ENCODE data around the gene NCKAP5.
A peak's percentile ranks its signal among the peaks of the same experiment; 100 is the strongest.
"Not testable (repeated sequence)": the region's sequence is repeated elsewhere in the genome, so short reads cannot be mapped to it uniquely, and the experiment has no call there.

Gene NCKAP5

GRCh38 chr2:132811148-132811915 lies 756.9 kb downstream of the NCKAP5 start:
- no peak overlapping the region for H2AK5ac ChIP-seq (ENCODE audit: low read depth, low read length)
- no peak overlapping the region for H2BK12ac ChIP-seq (ENCODE audit: low read length)
- H3K79me1 ChIP-seq (ENCODE audit: low read depth, low read length): no peaks in the 10 kb centered on the region
- H3K4me2 ChIP-seq (ENCODE audit: insufficient read depth, low read length, poor library complexity, severe bottlenecking): no peak overlapping the region
- H3K4ac ChIP-seq (ENCODE audit: low read length): no peak overlapping the region
- H3K27ac ChIP-seq (replicated peaks; ENCODE audit: low read length): no peak overlapping the region
- no peak overlapping the region for H3K18ac ChIP-seq (ENCODE audit: low read length)
- H3K27me3 ChIP-seq (ENCODE audit: control insufficient read depth in 3 of 3, insufficient read depth in 3 of 3, low read depth in 1 of 3, low read length in 3 of 3): no peaks in the 10 kb centered on the region
- H3K4me1 ChIP-seq (ENCODE audit: control insufficient read depth in 2 of 2, insufficient read depth in 1 of 2, low read depth in 1 of 2, low read length in 2 of 2): no peaks in the 10 kb centered on the region
- H3K14ac ChIP-seq (ENCODE audit: low read length): no peak overlapping the region
- no peak overlapping the region for H4K91ac ChIP-seq (ENCODE audit: low read depth, low read length, poor library complexity)
- peaks cover 0 to 59% of the 10 kb centered on the region in 2 donors for H3K36me3 ChIP-seq (replicated peaks in 1 of 2; ENCODE audit: control insufficient read depth in 2 of 2, insufficient read depth in 2 of 2, low read length in 2 of 2)
- no peak overlapping the region for H2AFZ ChIP-seq (ENCODE audit: low read length)
- no peak overlapping the region for H2BK5ac ChIP-seq (ENCODE audit: low read length)
- no peak overlapping the region for H3K9ac ChIP-seq (ENCODE audit: low read depth, low read length, poor library complexity)
- H3K23ac ChIP-seq (ENCODE audit: low read depth, low read length, poor library complexity): no peak overlapping the region
- DNase-seq (ENCODE audit: low spot score): no peak
- peaks cover 0 to 52% of the 10 kb centered on the region in 2 donors for H3K9me3 ChIP-seq (replicated peaks in 1 of 2; ENCODE audit: control insufficient read depth in 2 of 2, insufficient read depth in 1 of 2, low read depth in 1 of 2, low read length in 2 of 2)
- no peak overlapping the region for H4K8ac ChIP-seq (ENCODE audit: low read depth, low read length)
- H2BK15ac ChIP-seq (ENCODE audit: low read length): no peak overlapping the region
- no CpG with 5 or more reads among the region's 9 CpGs for WGBS, 2 donors (ENCODE audit: extremely low coverage in 2 of 2, insufficient read length in 2 of 2, insufficient replicate concordance in 1 of 2)
- no peak overlapping the region for H2BK120ac ChIP-seq (ENCODE audit: low read depth, low read length)
- H3K4me3 ChIP-seq (ENCODE audit: low read length in 2 of 2): no peak overlapping the region

GRCh38 chr2:132809962-132810361 lies 758.3 kb downstream of the NCKAP5 start:
- H2BK5ac ChIP-seq (ENCODE audit: low read length); H3K4me3 ChIP-seq (ENCODE audit: low read length in 2 of 2); H3K79me1 ChIP-seq (ENCODE audit: low read depth, low read length); H3K27ac ChIP-seq (replicated peaks; ENCODE audit: low read length); H3K23ac ChIP-seq (ENCODE audit: low read depth, low read length, poor library complexity); H2BK12ac ChIP-seq (ENCODE audit: low read length); H3K14ac ChIP-seq (ENCODE audit: low read length); H4K8ac ChIP-seq (ENCODE audit: low read depth, low read length); H2AK5ac ChIP-seq (ENCODE audit: low read depth, low read length); DNase-seq (ENCODE audit: low spot score); H3K4me2 ChIP-seq (ENCODE audit: insufficient read depth, low read length, poor library complexity, severe bottlenecking); H4K91ac ChIP-seq (ENCODE audit: low read depth, low read length, poor library complexity); H2BK15ac ChIP-seq (ENCODE audit: low read length); H2BK120ac ChIP-seq (ENCODE audit: low read depth, low read length); H2AFZ ChIP-seq (ENCODE audit: low read length); H3K4me1 ChIP-seq (ENCODE audit: control insufficient read depth in 2 of 2, insufficient read depth in 1 of 2, low read depth in 1 of 2, low read length in 2 of 2); H3K4ac ChIP-seq (ENCODE audit: low read length); H3K9ac ChIP-seq (ENCODE audit: low read depth, low read length, poor library complexity); H3K18ac ChIP-seq (ENCODE audit: low read length); H3K27me3 ChIP-seq (ENCODE audit: control insufficient read depth in 3 of 3, insufficient read depth in 3 of 3, low read depth in 1 of 3, low read length in 3 of 3): not testable (repeated sequence)
- Histone ChIP-seq H3K9me3 (replicated peaks in 1 of 2; ENCODE audit: control insufficient read depth in 2 of 2, insufficient read depth in 1 of 2, low read depth in 1 of 2, low read length in 2 of 2) (peaks cover 0 to 50% of the 10 kb centered on the region in 2 donors), H3K36me3 (replicated peaks in 1 of 2; ENCODE audit: control insufficient read depth in 2 of 2, insufficient read depth in 2 of 2, low read length in 2 of 2) (peaks cover 0 to 50% of the 10 kb centered on the region in 2 donors)
- WGBS, 2 donors (ENCODE audit: extremely low coverage in 2 of 2, insufficient read length in 2 of 2, insufficient replicate concordance in 1 of 2): no CpG with 5 or more reads among the region's 1 CpG

- Histone ChIP-seq H3K18ac (ENCODE audit: low read length) (no peak overlapping the region), H3K4ac (ENCODE audit: low read length) (no peak overlapping the region), H3K4me1 (ENCODE audit: control insufficient read depth in 2 of 2, insufficient read depth in 1 of 2, low read depth in 1 of 2, low read length in 2 of 2) (peaks cover 0 to 3% of the 10 kb centered on the region in 2 donors), H3K9ac (ENCODE audit: low read depth, low read length, poor library complexity) (no peak overlapping the region), H3K9me3 (replicated peaks in 1 of 2; ENCODE audit: control insufficient read depth in 2 of 2, insufficient read depth in 1 of 2, low read depth in 1 of 2, low read length in 2 of 2) (peaks cover 0 to 14% of the 10 kb centered on the region in 2 donors), H2BK120ac (ENCODE audit: low read depth, low read length) (no peak overlapping the region), H3K23ac (ENCODE audit: low read depth, low read length, poor library complexity) (no peak overlapping the region), H3K14ac (ENCODE audit: low read length) (no peak overlapping the region), H3K36me3 (replicated peaks in 1 of 2; ENCODE audit: control insufficient read depth in 2 of 2, insufficient read depth in 2 of 2, low read length in 2 of 2) (no peaks in the 10 kb centered on the region), H3K4me2 (ENCODE audit: insufficient read depth, low read length, poor library complexity, severe bottlenecking) (peak overlapping the region; percentile 18), H2BK15ac (ENCODE audit: low read length) (no peak overlapping the region), H2BK12ac (ENCODE audit: low read length) (no peak overlapping the region), H4K91ac (ENCODE audit: low read depth, low read length, poor library complexity) (no peak overlapping the region), H4K8ac (ENCODE audit: low read depth, low read length) (no peak overlapping the region), H3K27me3 (ENCODE audit: control insufficient read depth in 3 of 3, insufficient read depth in 3 of 3, low read depth in 1 of 3, low read length in 3 of 3) (no peaks in the 10 kb centered on the region), H2AK5ac (ENCODE audit: low read depth, low read length) (no peak overlapping the region), H3K79me1 (ENCODE audit: low read depth, low read length) (no peaks in the 10 kb centered on the region), H3K4me3 (ENCODE audit: low read length in 2 of 2) (no peak overlapping the region), H3K27ac (replicated peaks; ENCODE audit: low read length) (no peak overlapping the region), H2BK5ac (ENCODE audit: low read length) (no peak overlapping the region), H2AFZ (ENCODE audit: low read length) (no peak overlapping the region)
- no peak for DNase-seq (ENCODE audit: low spot score)
- WGBS, 2 donors (ENCODE audit: extremely low coverage in 2 of 2, insufficient read length in 2 of 2, insufficient replicate concordance in 1 of 2): no CpG with 5 or more reads among the region's 4 CpGs
These were observed 764.2 kb downstream of the NCKAP5 start for GRCh38 chr2:132804051-132804450.

- Histone ChIP-seq H3K36me3 (replicated peaks in 1 of 2; ENCODE audit: control insufficient read depth in 2 of 2, insufficient read depth in 2 of 2, low read length in 2 of 2) (peaks cover 0 to 28% of the 10 kb centered on the region in 2 donors), H3K18ac (ENCODE audit: low read length) (no peak overlapping the region), H2AFZ (ENCODE audit: low read length) (no peak overlapping the region), H3K79me1 (ENCODE audit: low read depth, low read length) (no peaks in the 10 kb centered on the region), H3K23ac (ENCODE audit: low read depth, low read length, poor library complexity) (no peak overlapping the region), H2BK120ac (ENCODE audit: low read depth, low read length) (no peak overlapping the region), H4K91ac (ENCODE audit: low read depth, low read length, poor library complexity) (no peak overlapping the region), H4K8ac (ENCODE audit: low read depth, low read length) (no peak overlapping the region), H3K4me3 (ENCODE audit: low read length in 2 of 2) (no peak overlapping the region), H3K9me3 (replicated peaks in 1 of 2; ENCODE audit: control insufficient read depth in 2 of 2, insufficient read depth in 1 of 2, low read depth in 1 of 2, low read length in 2 of 2) (no peaks in the 10 kb centered on the region), H2AK5ac (ENCODE audit: low read depth, low read length) (no peak overlapping the region), H3K4me2 (ENCODE audit: insufficient read depth, low read length, poor library complexity, severe bottlenecking) (no peak overlapping the region), H2BK12ac (ENCODE audit: low read length) (no peak overlapping the region), H3K4me1 (ENCODE audit: control insufficient read depth in 2 of 2, insufficient read depth in 1 of 2, low read depth in 1 of 2, low read length in 2 of 2) (no peaks in the 10 kb centered on the region), H3K27ac (replicated peaks; ENCODE audit: low read length) (no peak overlapping the region), H2BK5ac (ENCODE audit: low read length) (no peak overlapping the region), H3K27me3 (ENCODE audit: control insufficient read depth in 3 of 3, insufficient read depth in 3 of 3, low read depth in 1 of 3, low read length in 3 of 3) (no peaks in the 10 kb centered on the region), H2BK15ac (ENCODE audit: low read length) (no peak overlapping the region), H3K14ac (ENCODE audit: low read length) (no peak overlapping the region), H3K4ac (ENCODE audit: low read length) (no peak overlapping the region), H3K9ac (ENCODE audit: low read depth, low read length, poor library complexity) (no peak overlapping the region)
- DNase-seq (ENCODE audit: low spot score): no peak
These were observed 769.9 kb downstream of the NCKAP5 start for GRCh38 chr2:132798341-132798740.
